Measurements from ENCODE around the gene PRSS3. TPM values are rescaled to one million over a fixed set of nuclear protein-coding genes. Genes with fewer than 3 reads are reported as not detected.
A peak's percentile ranks its signal among the peaks of the same experiment; 100 is the strongest.
"Not testable (repeated sequence)": the region's sequence is repeated elsewhere in the genome, so short reads cannot be mapped to it uniquely, and the experiment has no call there.

The PRSS3 gene
- total RNA-seq, 4 donors from 2014 or later: 37.1 to 84.0 (median 52.1) TPM

DNA sequence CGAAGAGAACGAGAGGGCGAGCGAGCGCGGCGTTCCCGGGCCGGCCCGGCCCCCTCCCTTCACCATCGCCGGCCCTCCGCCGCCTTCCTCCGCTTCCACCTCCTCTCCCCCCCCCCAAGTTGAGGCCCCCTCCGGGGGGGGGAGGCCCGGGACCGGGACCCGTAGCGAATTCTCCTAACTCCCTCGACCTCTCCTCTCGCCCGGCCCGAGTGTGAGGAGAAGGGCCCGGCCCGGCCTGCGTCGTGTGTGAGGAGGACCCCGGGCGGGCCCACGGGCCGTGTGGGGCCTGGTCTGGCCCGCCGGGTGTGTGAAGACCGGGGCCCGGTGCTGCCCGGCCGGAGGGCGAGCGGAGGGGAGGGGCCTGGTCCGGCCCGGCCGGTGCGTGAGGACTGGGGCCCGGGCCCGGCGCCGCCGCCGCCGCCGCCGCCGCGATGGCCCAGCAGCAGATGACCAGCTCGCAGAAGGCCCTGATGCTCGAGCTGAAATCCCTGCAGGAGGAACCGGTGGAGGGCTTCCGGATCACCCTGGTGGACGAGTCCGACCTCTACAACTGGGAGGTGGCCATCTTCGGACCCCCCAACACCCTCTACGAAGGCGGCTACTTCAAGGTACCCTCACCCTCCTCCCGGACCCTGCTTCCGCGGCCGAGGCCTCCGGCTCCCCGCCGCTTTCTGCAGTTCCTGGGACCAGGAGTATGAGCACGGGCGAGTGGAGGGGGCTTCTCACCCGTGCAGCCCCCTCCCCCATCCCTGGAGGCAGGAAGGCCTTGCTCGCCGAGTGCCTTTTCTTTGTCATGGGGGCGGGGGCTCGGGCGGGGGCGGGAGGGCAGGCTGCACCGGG, 22.2 kb downstream of the PRSS3 start:
- intact Hi-C loops (cut with DNase I; ENCODE audit: low total_unique reads): loop anchor here (5.0 kb wide), 1 partner anchor 35 kb away; no protein-coding TSS in a partner anchor
- peak; percentile 48 to 92 for DNase-seq (ENCODE audit: low spot score in 2 of 2)
- peak overlapping the region; percentile 88 for H3K4me3 ChIP-seq (ENCODE audit: low read depth, poor library complexity, severe bottlenecking)
- TF ChIP-seq POLR2A (IDR thresholded peaks at IDR 0.05): no peak
- TF ChIP-seq, protein P1, sequence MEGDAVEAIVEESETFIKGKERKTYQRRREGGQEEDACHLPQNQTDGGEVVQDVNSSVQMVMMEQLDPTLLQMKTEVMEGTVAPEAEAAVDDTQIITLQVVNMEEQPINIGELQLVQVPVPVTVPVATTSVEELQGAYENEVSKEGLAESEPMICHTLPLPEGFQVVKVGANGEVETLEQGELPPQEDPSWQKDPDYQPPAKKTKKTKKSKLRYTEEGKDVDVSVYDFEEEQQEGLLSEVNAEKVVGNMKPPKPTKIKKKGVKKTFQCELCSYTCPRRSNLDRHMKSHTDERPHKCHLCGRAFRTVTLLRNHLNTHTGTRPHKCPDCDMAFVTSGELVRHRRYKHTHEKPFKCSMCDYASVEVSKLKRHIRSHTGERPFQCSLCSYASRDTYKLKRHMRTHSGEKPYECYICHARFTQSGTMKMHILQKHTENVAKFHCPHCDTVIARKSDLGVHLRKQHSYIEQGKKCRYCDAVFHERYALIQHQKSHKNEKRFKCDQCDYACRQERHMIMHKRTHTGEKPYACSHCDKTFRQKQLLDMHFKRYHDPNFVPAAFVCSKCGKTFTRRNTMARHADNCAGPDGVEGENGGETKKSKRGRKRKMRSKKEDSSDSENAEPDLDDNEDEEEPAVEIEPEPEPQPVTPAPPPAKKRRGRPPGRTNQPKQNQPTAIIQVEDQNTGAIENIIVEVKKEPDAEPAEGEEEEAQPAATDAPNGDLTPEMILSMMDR (IDR thresholded peaks at IDR 0.05): no peak
- 0 to 2% methylated on average over 15 to 51 of the region's 81 CpGs for WGBS, 2 donors

DNA sequence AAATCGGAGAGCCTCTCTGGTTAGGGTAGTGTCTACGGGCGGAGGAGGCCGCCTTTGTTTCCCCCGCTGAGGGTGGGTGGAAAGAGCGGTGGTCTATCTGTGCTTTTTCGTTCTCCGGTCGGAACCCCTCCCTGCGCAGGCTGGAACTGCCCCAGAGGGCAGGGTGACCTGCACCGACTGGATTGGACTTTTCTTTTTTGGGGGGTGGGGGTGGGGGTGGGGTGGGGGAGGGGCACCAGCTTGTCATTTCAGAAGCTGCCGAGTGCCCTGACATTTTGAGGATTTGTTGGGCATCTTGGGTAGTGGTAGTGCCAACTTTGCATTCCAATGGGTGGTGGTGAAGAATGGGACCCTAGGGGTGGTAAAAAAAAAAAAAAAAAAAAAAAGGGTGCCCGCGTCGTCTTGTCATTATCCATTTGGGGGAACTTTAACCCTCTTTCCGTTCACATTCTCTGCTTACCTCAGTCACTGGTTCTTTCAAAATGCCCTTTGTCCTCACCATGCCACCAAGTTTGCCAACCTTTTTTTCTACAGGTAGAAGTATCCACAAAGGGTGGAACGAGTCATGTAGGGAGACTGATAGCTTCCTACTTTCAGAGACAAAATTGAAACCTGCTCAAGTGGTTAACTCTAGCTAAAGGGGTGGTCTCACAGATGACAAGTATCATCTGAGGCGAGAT, 22.9 kb downstream of the PRSS3 start:
- DNase-seq (ENCODE audit: low spot score in 2 of 2): peak in 1 of 2 donors; percentile 89
- 0% methylated on average over 18 of the region's 18 CpGs for WGBS, 2 donors
- peak overlapping the region; percentile 88 for H3K4me3 ChIP-seq (ENCODE audit: low read depth, poor library complexity, severe bottlenecking)
- intact Hi-C loops (cut with DNase I; ENCODE audit: low total_unique reads): loop anchor here (5.0 kb wide), 1 partner anchor 34 kb away; no protein-coding TSS in a partner anchor
- TF ChIP-seq, protein P1 (IDR thresholded peaks at IDR 0.05): no peak
- no peak for TF ChIP-seq POLR2A (IDR thresholded peaks at IDR 0.05)

DNA sequence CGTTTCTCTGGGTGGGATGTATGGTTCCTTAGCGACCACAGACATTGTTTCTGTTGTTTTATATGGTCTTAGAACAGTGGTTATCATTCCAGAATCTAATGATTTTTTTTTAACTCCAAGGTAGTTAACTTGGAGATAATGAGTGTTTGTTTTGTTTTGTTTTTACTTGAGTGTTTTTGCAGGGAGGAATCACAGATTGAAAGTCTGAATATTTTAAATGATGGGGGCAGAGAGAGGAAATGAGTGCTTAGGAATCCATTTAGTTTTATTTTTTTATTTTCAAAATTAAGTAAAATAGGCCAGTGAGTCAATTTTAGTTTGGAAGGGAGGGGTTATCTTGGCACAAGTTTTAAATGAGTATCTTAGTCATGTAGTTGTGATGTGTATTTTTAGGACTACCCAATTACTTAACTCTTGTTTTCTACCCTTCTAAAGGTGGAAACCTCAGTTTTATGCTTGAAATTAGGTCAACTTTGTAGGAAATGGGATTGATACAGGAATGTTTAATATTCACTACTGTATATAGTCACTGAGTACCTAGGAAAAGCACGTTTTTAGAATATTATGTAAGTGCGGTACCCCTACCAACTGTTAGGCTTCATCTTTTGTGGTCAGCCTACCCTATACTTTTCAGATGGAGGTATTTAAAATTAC, 23.6 kb downstream of the PRSS3 start:
- DNase-seq (ENCODE audit: low spot score in 2 of 2): no peak
- intact Hi-C loops (cut with DNase I; ENCODE audit: low total_unique reads): loop anchor here (5.0 kb wide), 1 partner anchor 33 kb away; no protein-coding TSS in a partner anchor
- peak overlapping the region; percentile 9 for H3K4me3 ChIP-seq (ENCODE audit: low read depth, poor library complexity, severe bottlenecking)
- no peak for TF ChIP-seq POLR2A (IDR thresholded peaks at IDR 0.05)
- TF ChIP-seq, protein P1 (IDR thresholded peaks at IDR 0.05): no peak
- 12 to 17% methylated on average over 4 of the region's 4 CpGs for WGBS, 2 donors

DNA sequence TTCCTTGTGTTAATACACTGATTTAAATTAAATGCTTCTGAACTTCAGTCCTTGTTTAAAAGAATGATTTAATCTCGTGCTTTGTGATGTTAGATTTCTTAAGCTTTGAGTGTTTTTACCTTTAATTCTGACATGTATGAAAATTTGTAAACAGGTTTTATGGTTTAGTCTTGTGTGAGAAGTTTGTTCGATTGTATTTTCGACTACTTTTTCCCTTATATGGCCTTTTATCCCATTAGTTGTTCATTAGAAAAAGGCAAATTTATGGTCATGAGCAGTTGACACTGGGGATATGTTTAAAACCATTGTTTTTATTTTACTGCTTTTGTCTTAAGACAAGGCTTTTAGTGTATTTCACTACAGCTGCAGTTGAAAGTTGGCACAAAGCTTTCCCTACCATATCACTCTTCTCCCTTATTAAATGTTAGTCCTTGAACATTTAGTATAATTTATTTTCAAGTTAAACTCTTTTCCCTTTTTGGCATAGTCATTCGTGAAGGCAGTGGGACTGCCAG, 24.9 kb downstream of the PRSS3 start:
- DNase-seq (ENCODE audit: low spot score in 2 of 2): no peak
- TF ChIP-seq, protein P1 (IDR thresholded peaks at IDR 0.05): no peak
- no peak for TF ChIP-seq POLR2A (IDR thresholded peaks at IDR 0.05)
- WGBS, 2 donors: 30 to 31% methylated on average over 4 of the region's 4 CpGs
- H3K4me3 ChIP-seq (ENCODE audit: low read depth, poor library complexity, severe bottlenecking): no peak overlapping the region
- intact Hi-C loops (cut with DNase I; ENCODE audit: low total_unique reads): no loop called here

DNA sequence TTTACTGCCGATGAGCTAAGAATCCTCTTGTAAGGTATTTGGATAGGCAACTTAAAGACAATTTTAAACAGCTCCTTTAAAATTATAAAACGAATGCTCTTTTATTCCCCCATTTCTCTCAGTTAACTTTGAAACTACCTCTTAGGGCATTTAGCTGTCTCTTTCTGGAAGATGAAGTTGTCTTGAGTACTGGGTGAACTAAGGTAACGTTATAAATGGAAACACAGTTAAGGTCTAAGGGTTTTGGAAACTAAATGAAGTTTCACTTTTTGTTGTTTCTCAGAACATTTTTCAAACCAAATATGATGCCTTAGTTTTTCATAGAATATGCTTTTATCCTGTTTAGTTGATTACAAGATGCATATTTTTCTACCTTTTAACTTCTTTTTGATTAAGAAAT, 28.4 kb downstream of the PRSS3 start:
- no peak for DNase-seq (ENCODE audit: low spot score in 2 of 2)
- 85 to 87% methylated on average over 3 of the region's 3 CpGs for WGBS, 2 donors
- TF ChIP-seq, protein P1 (IDR thresholded peaks at IDR 0.05): no peak
- no peak for TF ChIP-seq POLR2A (IDR thresholded peaks at IDR 0.05)
- H3K4me3 ChIP-seq (ENCODE audit: low read depth, poor library complexity, severe bottlenecking): no peak overlapping the region
- intact Hi-C loops (cut with DNase I; ENCODE audit: low total_unique reads): no loop called here

DNA sequence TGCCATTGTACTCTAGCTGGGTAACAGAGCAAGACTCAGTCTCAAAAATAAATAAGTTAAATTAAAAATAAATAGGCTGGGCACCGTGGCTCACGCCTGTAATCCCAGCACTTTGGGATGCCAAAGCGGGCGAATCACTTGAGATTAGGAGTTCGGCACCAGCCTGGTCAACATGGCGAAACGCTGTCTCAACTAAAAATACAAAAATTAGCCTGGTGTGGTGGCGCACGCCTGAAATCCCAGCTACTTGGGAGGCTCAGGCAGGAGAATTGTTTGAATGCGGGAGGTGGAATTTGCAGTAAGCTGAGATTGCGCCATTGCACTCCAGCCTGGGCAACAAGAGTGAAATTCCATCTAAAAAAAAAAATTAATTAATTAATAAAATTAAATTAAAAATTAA, 31.9 kb downstream of the PRSS3 start:
- 92 to 98% methylated on average over 11 of the region's 11 CpGs for WGBS, 2 donors
- intact Hi-C loops (cut with DNase I; ENCODE audit: low total_unique reads); H3K4me3 ChIP-seq (ENCODE audit: low read depth, poor library complexity, severe bottlenecking): not testable (repeated sequence)
- DNase-seq (ENCODE audit: low spot score in 2 of 2): peak in 1 of 2 donors; percentile 52

DNA sequence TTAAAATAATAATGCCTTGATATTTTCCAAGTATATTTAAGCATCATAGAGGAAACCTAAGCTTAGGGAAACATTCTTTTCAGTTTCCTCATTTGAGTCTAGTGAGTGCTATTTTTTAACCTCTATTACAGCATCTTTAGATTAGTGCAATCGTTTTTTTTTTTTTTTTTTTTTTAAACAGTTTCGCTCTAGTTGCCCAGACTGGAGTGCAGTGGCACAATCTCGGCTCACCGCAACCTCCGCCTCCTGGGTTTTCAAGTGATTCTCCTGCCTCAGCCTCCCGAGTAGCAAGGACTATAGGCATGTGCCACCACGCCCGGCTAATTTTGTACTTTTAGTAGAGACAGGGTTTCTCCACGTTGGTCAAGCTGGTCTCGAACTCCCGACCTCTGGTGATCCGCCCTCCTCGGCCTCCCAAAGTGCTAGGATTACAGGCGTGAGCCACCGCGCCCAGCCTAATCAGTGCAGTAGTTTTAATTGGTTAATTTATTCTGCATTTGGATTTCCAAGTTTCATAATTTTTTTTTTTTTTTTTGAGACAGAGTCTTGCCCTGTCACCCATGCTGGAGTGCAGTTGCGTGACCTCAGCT, 34.4 kb downstream of the PRSS3 start:
- intact Hi-C loops (cut with DNase I; ENCODE audit: low total_unique reads); H3K4me3 ChIP-seq (ENCODE audit: low read depth, poor library complexity, severe bottlenecking): not testable (repeated sequence)
- DNase-seq (ENCODE audit: low spot score in 2 of 2): peak in 1 of 2 donors; percentile 57
- WGBS, 2 donors: 90% methylated on average over 17 of the region's 17 CpGs
